Colonic mucosa (tissue), 4 donors: ENCODE measurements around the gene ZNF354C. TPM values are rescaled to one million over a fixed set of nuclear protein-coding genes. Genes with fewer than 3 reads are reported as not detected.

Experiments
- DNase-seq: peaks from one replicate; pipeline ENCODE4 v3.0.0-alpha.2; 2020
- H3K27ac ChIP-seq: fragments of 200-600 bp; one replicate; pipeline ENCODE4 v1.8.0; 2021
- H3K27me3 ChIP-seq: fragments of 200-600 bp; one replicate; pipeline ENCODE4 v1.8.0; 2021
- H3K36me3 ChIP-seq: fragments of 200-600 bp; one replicate; pipeline ENCODE4 v1.8.0; 2021
- H3K4me1 ChIP-seq: fragments of 200-600 bp; one replicate; pipeline ENCODE4 v1.8.0; 2021; ENCODE audit warnings: mild to moderate bottlenecking
- H3K4me3 ChIP-seq: fragments of 200-600 bp; one replicate; pipeline ENCODE4 v1.8.0; 2021
- H3K9ac ChIP-seq, 2 donors: one replicate each; pipeline ENCODE4 v1.7.0; 2013; ENCODE audit warnings: control low read depth in 2 of 2, low read depth in 2 of 2, low read length in 2 of 2
- H3K9me3 ChIP-seq: fragments of 200-600 bp; one replicate; pipeline ENCODE4 v1.8.0; 2021
- CTCF ChIP-seq: fragments of 200-600 bp; IDR thresholded peaks from one replicate; pipeline ENCODE4 v1.8.0; 2022; ENCODE audit warnings: antibody characterized with exemption, mild to moderate bottlenecking
- intact Hi-C: fragments of 100-400 bp; cut with DNase I; formaldehyde crosslinking; loops from one replicate; pipeline ENCODE4 v1.14.1; 2022
- total RNA-seq, 2 donors: library from RNA; stranded (reverse); fragmentation: NEBNext Ultra II Directional in 1 of 2; extraction: Animal tissue kit (Norgen Biotek cat#: 25700) in 1 of 2; gene quantifications; one replicate each; pipeline ENCODE4 v1.2.1, GENCODE V29; 2021
- donor health status: healthy.
- donor health status: DM: no; HTN: no; CAD: no.
- donor health status: DM: no; HTN: no; CAD: no.

Gene ZNF354C
- total RNA-seq, 2 donors from 2014 or later = 1.7 to 1.9 TPM

GRCh38 chr5:179115307-179115706 lies 55.1 kb downstream of the ZNF354C start:
- H3K4me1 ChIP-seq = no peaks in the 10 kb centered on the region
- no peak overlapping the region for H3K9ac ChIP-seq
- no peak overlapping the region for H3K27ac ChIP-seq
- no peak for DNase-seq
- H3K4me3 ChIP-seq = no peak overlapping the region
- intact Hi-C loops = no loop called here
- no peak for TF ChIP-seq CTCF
- H3K36me3 ChIP-seq = no peaks in the 10 kb centered on the region
- H3K9me3 ChIP-seq = no peaks in the 10 kb centered on the region
- H3K27me3 ChIP-seq = no peaks in the 10 kb centered on the region

GRCh38 chr5:179115845-179116524 lies 55.8 kb downstream of the ZNF354C start:
- H3K36me3 ChIP-seq = no peaks in the 10 kb centered on the region
- no peak overlapping the region for H3K4me3 ChIP-seq
- H3K9ac ChIP-seq = no peak overlapping the region
- no peaks in the 10 kb centered on the region for H3K4me1 ChIP-seq
- DNase-seq = peak; percentile 13
- H3K27me3 ChIP-seq = no peaks in the 10 kb centered on the region
- no peak for TF ChIP-seq CTCF
- intact Hi-C loops = no loop called here
- no peak overlapping the region for H3K27ac ChIP-seq
- H3K9me3 ChIP-seq = no peaks in the 10 kb centered on the region

GRCh38 chr5:179118338-179118737 lies 58.2 kb downstream of the ZNF354C start:
- intact Hi-C loops = no loop called here
- no peaks in the 10 kb centered on the region for H3K27me3 ChIP-seq
- no peak overlapping the region for H3K9ac ChIP-seq
- peak; percentile 1 for DNase-seq
- no peaks in the 10 kb centered on the region for H3K4me1 ChIP-seq
- no peaks in the 10 kb centered on the region for H3K9me3 ChIP-seq
- TF ChIP-seq CTCF = no peak
- H3K27ac ChIP-seq = no peak overlapping the region
- no peak overlapping the region for H3K4me3 ChIP-seq
- H3K36me3 ChIP-seq = no peaks in the 10 kb centered on the region

- no peaks in the 10 kb centered on the region for H3K9me3 ChIP-seq
- intact Hi-C loops = no loop called here
- DNase-seq = peak; percentile 4
- H3K4me1 ChIP-seq = no peaks in the 10 kb centered on the region
- H3K4me3 ChIP-seq = no peak overlapping the region
- no peak overlapping the region for H3K9ac ChIP-seq
- no peaks in the 10 kb centered on the region for H3K27me3 ChIP-seq
- no peak for TF ChIP-seq CTCF
- H3K36me3 ChIP-seq = no peaks in the 10 kb centered on the region
- H3K27ac ChIP-seq = no peak overlapping the region
Observed at GRCh38 chr5:179118756-179119414, 58.7 kb downstream of the ZNF354C start.

- H3K27ac ChIP-seq = no peak overlapping the region
- H3K4me1 ChIP-seq = no peaks in the 10 kb centered on the region
- intact Hi-C loops = no loop called here
- no peak overlapping the region for H3K4me3 ChIP-seq
- H3K9ac ChIP-seq = no peak overlapping the region
- no peaks in the 10 kb centered on the region for H3K36me3 ChIP-seq
- no peaks in the 10 kb centered on the region for H3K9me3 ChIP-seq
- H3K27me3 ChIP-seq = no peaks in the 10 kb centered on the region
- no peak for TF ChIP-seq CTCF
- peak; percentile 9 for DNase-seq
Observed at GRCh38 chr5:179119415-179120170, 59.4 kb downstream of the ZNF354C start.
